DOHH2 (cell line): ENCODE data around the gene SOWAHA.

Source experiments
- CTCF ChIP-seq: fragments of 200-600 bp; sonication (generic); IDR thresholded peaks from one replicate; pipeline ENCODE4 v1.5.1; 2014; ENCODE audit warnings: antibody characterized with exemption, mild to moderate bottlenecking, low read depth, low read length; ENCODE audit not compliant: poor library complexity, severe bottlenecking
- EZH2phosphoT487 ChIP-seq: fragments of 200-600 bp; sonication (generic); IDR thresholded peaks from 2 replicates; pipeline ENCODE4 v1.6.1; 2017; ENCODE audit warnings: borderline replicate concordance, mild to moderate bottlenecking, antibody characterized with exemption, low read length, moderate library complexity, mixed read lengths

GRCh38 chr5:132765311-132766019 is 47.6 kb upstream of the SOWAHA start:
- TF ChIP-seq CTCF (no peak), EZH2phosphoT487 (no peak)
